SH-SY5Y (cell line): ENCODE data around the gene AKAP6.

ENCODE experiments used
- GATA2 ChIP-seq: IDR thresholded peaks from 2 replicates; pipeline ENCODE4 v1.6.1; 2011; ENCODE audit warnings: mild to moderate bottlenecking, low read depth, low read length
- GATA3 ChIP-seq: IDR thresholded peaks from 2 replicates; pipeline ENCODE4 v1.6.1; 2011; ENCODE audit warnings: low read depth, mild to moderate bottlenecking, low read length, moderate library complexity

DNA sequence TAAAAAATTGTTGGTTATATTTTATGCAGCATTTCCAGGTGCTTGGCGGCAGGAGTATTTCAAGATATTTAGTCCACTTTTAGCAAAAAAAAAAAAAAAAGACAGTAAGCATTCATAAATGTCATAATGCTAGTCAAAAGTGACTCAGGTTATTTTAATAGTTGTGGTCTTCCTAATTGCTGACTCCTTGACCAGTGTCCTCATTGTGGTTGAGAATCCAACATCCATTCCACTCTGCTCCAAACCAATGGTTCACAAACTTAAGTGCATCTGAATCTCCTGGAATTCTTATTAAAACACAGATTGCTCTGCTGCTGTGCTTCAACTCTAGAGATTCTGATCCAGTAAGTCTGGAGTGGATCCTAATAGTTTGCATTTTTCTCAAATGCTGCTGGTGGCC is 71.4 kb downstream of the AKAP6 start:
- TF ChIP-seq GATA2 (no peak), GATA3 (no peak)
